ENCODE measurements around the gene SFT2D2. TPM values are rescaled to one million over a fixed set of nuclear protein-coding genes. Genes with fewer than 3 reads are reported as not detected.

The SFT2D2 gene
- total RNA-seq, 1 experiment from 2014 or later, result 59.3 TPM

DNA sequence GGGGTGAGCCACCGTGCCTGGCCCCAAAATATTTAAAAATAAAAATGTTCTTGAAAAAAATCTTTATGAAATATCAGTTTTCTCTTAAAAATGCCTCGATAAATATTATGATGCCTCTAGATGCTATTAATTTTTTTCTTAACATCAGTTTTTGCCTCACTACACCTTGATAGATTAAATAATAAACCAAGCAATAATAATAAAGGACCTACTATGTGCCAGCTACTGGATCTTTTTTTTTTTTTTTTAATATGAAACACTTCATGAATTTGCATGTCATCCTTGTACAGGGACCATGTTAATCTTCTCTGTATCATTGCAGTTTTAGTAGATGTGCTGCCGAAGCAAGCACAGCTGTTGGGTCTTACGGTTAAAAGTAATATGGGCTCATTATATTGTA, 37.3 kb downstream of the SFT2D2 start:
- ChIA-PET POLR2A (no interaction called here), CTCF (no interaction called here)
- Histone ChIP-seq H3K4me3 (ENCODE audit: low read depth, low read length) (no peak overlapping the region), H3K36me3 (ENCODE audit: control insufficient read depth, insufficient read depth, low read length) (no peaks in the 10 kb centered on the region; the same call in 1 of the 2 replicates), H3K27me3 (replicated peaks; ENCODE audit: control insufficient read depth, insufficient read depth, low read length) (no peaks in the 10 kb centered on the region), H3K4me1 (no peaks in the 10 kb centered on the region), H3K9me3 (no peaks in the 10 kb centered on the region; the same call in 1 of the 2 replicates)
- H3K36me3 Mint-ChIP-seq (ENCODE audit: insufficient read depth, unreplicated experiment), result peaks cover 5% of the 10 kb centered on the region
- H3K4me3 Mint-ChIP-seq (ENCODE audit: unreplicated experiment), result no peak overlapping the region
- no TSS peak for BruUV-seq (replicated peaks)
- H3K27ac Mint-ChIP-seq (ENCODE audit: unreplicated experiment), result no peak overlapping the region
- peaks cover 10% of the 10 kb centered on the region for H3K9me3 Mint-ChIP-seq (ENCODE audit: unreplicated experiment)
- H3K27me3 Mint-ChIP-seq (ENCODE audit: insufficient read depth, unreplicated experiment), result no peaks in the 10 kb centered on the region
- intact Hi-C loops (cut with micrococcal nuclease; ENCODE audit: unreplicated experiment), result no loop called here
- TF ChIP-seq, protein P1, sequence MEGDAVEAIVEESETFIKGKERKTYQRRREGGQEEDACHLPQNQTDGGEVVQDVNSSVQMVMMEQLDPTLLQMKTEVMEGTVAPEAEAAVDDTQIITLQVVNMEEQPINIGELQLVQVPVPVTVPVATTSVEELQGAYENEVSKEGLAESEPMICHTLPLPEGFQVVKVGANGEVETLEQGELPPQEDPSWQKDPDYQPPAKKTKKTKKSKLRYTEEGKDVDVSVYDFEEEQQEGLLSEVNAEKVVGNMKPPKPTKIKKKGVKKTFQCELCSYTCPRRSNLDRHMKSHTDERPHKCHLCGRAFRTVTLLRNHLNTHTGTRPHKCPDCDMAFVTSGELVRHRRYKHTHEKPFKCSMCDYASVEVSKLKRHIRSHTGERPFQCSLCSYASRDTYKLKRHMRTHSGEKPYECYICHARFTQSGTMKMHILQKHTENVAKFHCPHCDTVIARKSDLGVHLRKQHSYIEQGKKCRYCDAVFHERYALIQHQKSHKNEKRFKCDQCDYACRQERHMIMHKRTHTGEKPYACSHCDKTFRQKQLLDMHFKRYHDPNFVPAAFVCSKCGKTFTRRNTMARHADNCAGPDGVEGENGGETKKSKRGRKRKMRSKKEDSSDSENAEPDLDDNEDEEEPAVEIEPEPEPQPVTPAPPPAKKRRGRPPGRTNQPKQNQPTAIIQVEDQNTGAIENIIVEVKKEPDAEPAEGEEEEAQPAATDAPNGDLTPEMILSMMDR (IDR thresholded peaks at IDR 0.05; ENCODE audit: insufficient read depth in 1 of 2, low read depth in 1 of 2, low read length in 1 of 2, severe bottlenecking in 1 of 2, unreplicated experiment in 1 of 2), result no peak
- DNase-seq, result no peak
- H3K4me1 Mint-ChIP-seq (ENCODE audit: low read depth, unreplicated experiment), result no peaks in the 10 kb centered on the region

DNA sequence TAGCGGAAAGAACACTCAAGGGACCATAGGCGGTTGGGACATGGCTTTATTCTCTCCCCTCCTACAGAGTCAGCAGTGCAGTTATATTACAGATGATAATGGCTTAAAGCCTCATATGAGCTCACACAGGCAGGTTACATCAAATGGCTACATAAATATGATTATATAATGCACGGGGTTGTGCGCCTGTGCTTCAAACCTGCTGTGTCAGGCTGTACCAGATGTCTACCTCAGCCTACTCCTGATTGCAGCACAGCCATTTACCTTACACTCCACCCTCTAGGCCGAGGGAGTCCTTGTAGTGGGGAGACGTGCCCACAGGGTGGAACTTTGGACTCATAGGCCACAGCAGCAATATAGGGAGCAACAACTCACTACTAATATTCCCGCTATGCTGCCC, 38.5 kb downstream of the SFT2D2 start:
- Histone ChIP-seq H3K4me1 (no peaks in the 10 kb centered on the region), H3K9me3 (no peaks in the 10 kb centered on the region; the same call in 1 of the 2 replicates), H3K27me3 (replicated peaks; ENCODE audit: control insufficient read depth, insufficient read depth, low read length) (no peaks in the 10 kb centered on the region), H3K36me3 (ENCODE audit: control insufficient read depth, insufficient read depth, low read length) (no peaks in the 10 kb centered on the region; the same call in 1 of the 2 replicates), H3K4me3 (ENCODE audit: low read depth, low read length) (no peak overlapping the region)
- BruUV-seq (replicated peaks), result no TSS peak
- DNase-seq, result no peak
- TF ChIP-seq, protein P1 (IDR thresholded peaks at IDR 0.05; ENCODE audit: insufficient read depth in 1 of 2, low read depth in 1 of 2, low read length in 1 of 2, severe bottlenecking in 1 of 2, unreplicated experiment in 1 of 2), result no peak
- ChIA-PET CTCF (no interaction called here), POLR2A (no interaction called here)
- H3K4me1 Mint-ChIP-seq (ENCODE audit: low read depth, unreplicated experiment), result no peaks in the 10 kb centered on the region
- H3K9me3 Mint-ChIP-seq (ENCODE audit: unreplicated experiment), result peaks cover 10% of the 10 kb centered on the region
- intact Hi-C loops (cut with micrococcal nuclease; ENCODE audit: unreplicated experiment), result no loop called here
- H3K27me3 Mint-ChIP-seq (ENCODE audit: insufficient read depth, unreplicated experiment), result no peaks in the 10 kb centered on the region
- no peak overlapping the region for H3K27ac Mint-ChIP-seq (ENCODE audit: unreplicated experiment)
- peaks cover 5% of the 10 kb centered on the region for H3K36me3 Mint-ChIP-seq (ENCODE audit: insufficient read depth, unreplicated experiment)
- H3K4me3 Mint-ChIP-seq (ENCODE audit: unreplicated experiment), result no peak overlapping the region

DNA sequence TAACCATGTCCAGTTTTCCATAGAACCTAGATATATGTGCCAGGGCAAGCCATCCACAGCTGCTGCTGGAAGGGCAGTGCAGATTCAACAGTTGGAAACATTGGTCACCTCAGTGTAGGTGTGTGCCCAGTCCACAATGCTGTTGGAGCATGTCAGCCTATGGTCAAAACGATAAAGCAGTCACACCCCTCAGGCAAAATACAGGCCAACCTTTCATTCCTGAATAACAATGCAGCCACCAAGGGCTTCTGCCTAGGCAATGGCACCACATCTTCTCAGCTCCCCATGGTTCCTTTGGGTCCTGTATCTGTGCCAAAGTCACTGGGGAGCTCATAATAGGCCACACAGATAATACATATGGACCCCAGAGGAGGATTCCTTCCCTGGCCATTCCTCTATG, 39.8 kb downstream of the SFT2D2 start:
- H3K9me3 Mint-ChIP-seq (ENCODE audit: unreplicated experiment), result peaks cover 10% of the 10 kb centered on the region

More for the DNA sequence above, 39.8 kb downstream of the SFT2D2 start:
- intact Hi-C loops (cut with micrococcal nuclease; ENCODE audit: unreplicated experiment), result no loop called here
- H3K36me3 ChIP-seq (ENCODE audit: control insufficient read depth, insufficient read depth, low read length), result no peaks in the 10 kb centered on the region; the same call in 1 of the 2 replicates
- ChIA-PET POLR2A (no interaction called here), CTCF (no interaction called here)
- H3K4me1 ChIP-seq, result no peaks in the 10 kb centered on the region
- TF ChIP-seq, protein P1 (IDR thresholded peaks at IDR 0.05; ENCODE audit: insufficient read depth in 1 of 2, low read depth in 1 of 2, low read length in 1 of 2, severe bottlenecking in 1 of 2, unreplicated experiment in 1 of 2), result no peak
- DNase-seq, result no peak
- Mint-ChIP-seq H3K36me3 (ENCODE audit: insufficient read depth, unreplicated experiment) (peaks cover 5% of the 10 kb centered on the region), H3K4me3 (ENCODE audit: unreplicated experiment) (no peak overlapping the region), H3K4me1 (ENCODE audit: low read depth, unreplicated experiment) (no peaks in the 10 kb centered on the region), H3K27me3 (ENCODE audit: insufficient read depth, unreplicated experiment) (no peaks in the 10 kb centered on the region), H3K27ac (ENCODE audit: unreplicated experiment) (no peak overlapping the region)
- H3K27me3 ChIP-seq (replicated peaks; ENCODE audit: control insufficient read depth, insufficient read depth, low read length), result no peaks in the 10 kb centered on the region
- BruUV-seq (replicated peaks), result no TSS peak
- H3K9me3 ChIP-seq, result no peaks in the 10 kb centered on the region; the same call in 1 of the 2 replicates
- H3K4me3 ChIP-seq (ENCODE audit: low read depth, low read length), result no peak overlapping the region

All from Caco-2 (cell line).